OCI-LY1 (cell line): Measurements from ENCODE around the gene CLCN7.

Experiments
- H2AFZ ChIP-seq: fragments of 200-600 bp; sonication (generic), shearing (Covaris generic); 2 replicates; pipeline ENCODE4 v1.6.0; 2014; ENCODE audit warnings: antibody characterized with exemption, mild to moderate bottlenecking, low read length
- H3F3A ChIP-seq: fragments of 200-600 bp; sonication (generic), shearing (Covaris generic); 2 replicates; pipeline ENCODE4 v1.6.0; 2014; ENCODE audit warnings: mild to moderate bottlenecking, antibody characterized with exemption, low read length, moderate library complexity; ENCODE audit not compliant: insufficient read depth
- H3K27ac ChIP-seq: fragments of 200-600 bp; sonication (generic); 2 replicates; pipeline ENCODE4 v1.5.1; 2014; ENCODE audit warnings: low read length, mixed run types, mild to moderate bottlenecking, low read depth; ENCODE audit not compliant: poor library complexity, severe bottlenecking
- H3K27me3 ChIP-seq: fragments of 200-600 bp; sonication (generic); 2 replicates; pipeline ENCODE4 v1.6.0; 2014; ENCODE audit warnings: antibody characterized with exemption, mild to moderate bottlenecking, low read length, moderate library complexity; ENCODE audit not compliant: insufficient read depth
- H3K36me3 ChIP-seq: fragments of 200-600 bp; sonication (generic); 2 replicates; pipeline ENCODE4 v1.6.1; 2014; ENCODE audit warnings: mild to moderate bottlenecking, antibody characterized with exemption, low read length, moderate library complexity, mixed read lengths; ENCODE audit not compliant: insufficient read depth
- H3K4me1 ChIP-seq: fragments of 200-600 bp; sonication (generic); 2 replicates; pipeline ENCODE4 v1.5.1; 2014; ENCODE audit warnings: mild to moderate bottlenecking, low read length, moderate library complexity; ENCODE audit not compliant: insufficient read depth, severe bottlenecking
- H3K4me2 ChIP-seq: fragments of 200-600 bp; sonication (generic), shearing (Covaris generic); 2 replicates; pipeline ENCODE4 v1.6.1; 2014; ENCODE audit warnings: low read length
- H3K4me3 ChIP-seq: fragments of 200-600 bp; sonication (generic); 2 replicates; pipeline ENCODE4 v1.5.1; 2014; ENCODE audit warnings: low read length, low read depth, mild to moderate bottlenecking, mixed read lengths; ENCODE audit not compliant: poor library complexity, severe bottlenecking
- H3K79me2 ChIP-seq: fragments of 200-600 bp; shearing (Covaris generic); 2 replicates; pipeline ENCODE4 v1.6.1; 2016; ENCODE audit warnings: mixed run types, low read length, mixed read lengths; ENCODE audit not compliant: insufficient read depth
- H3K9ac ChIP-seq: fragments of 200-600 bp; sonication (generic), shearing (Covaris generic); 2 replicates; pipeline ENCODE4 v1.6.1; 2014; ENCODE audit warnings: mild to moderate bottlenecking, low read length, mixed read lengths
- H3K9me2 ChIP-seq: fragments of 200-600 bp; sonication (generic), shearing (Covaris generic); 2 replicates; pipeline ENCODE4 v1.6.1; 2014; ENCODE audit warnings: low read depth, mild to moderate bottlenecking, low read length, mixed read lengths
- H3K9me3 ChIP-seq: fragments of 200-600 bp; shearing (Covaris generic); 2 replicates; pipeline ENCODE4 v1.6.1; 2014; ENCODE audit warnings: low read length, mixed read lengths
- H4K20me1 ChIP-seq: fragments of 200-600 bp; sonication (generic), shearing (Covaris generic); 2 replicates; pipeline ENCODE4 v1.6.0; 2016; ENCODE audit warnings: mild to moderate bottlenecking, low read length; ENCODE audit not compliant: insufficient read depth
- EZH2 ChIP-seq: fragments of 200-600 bp; sonication (generic), shearing (Covaris generic); IDR thresholded peaks from 2 replicates; pipeline ENCODE4 v1.8.0; 2017; ENCODE audit warnings: borderline replicate concordance, mixed run types, mild to moderate bottlenecking, antibody characterized with exemption, low read length, moderate library complexity, mixed read lengths
- TF ChIP-seq, protein P1 (sequence below): fragments of 200-600 bp; sonication (generic), shearing (Covaris generic); IDR thresholded peaks from 2 replicates; pipeline ENCODE4 v1.5.1; 2017; ENCODE audit warnings: mild to moderate bottlenecking, antibody characterized with exemption, low read length, moderate library complexity, mixed read lengths

Gene CLCN7

DNA sequence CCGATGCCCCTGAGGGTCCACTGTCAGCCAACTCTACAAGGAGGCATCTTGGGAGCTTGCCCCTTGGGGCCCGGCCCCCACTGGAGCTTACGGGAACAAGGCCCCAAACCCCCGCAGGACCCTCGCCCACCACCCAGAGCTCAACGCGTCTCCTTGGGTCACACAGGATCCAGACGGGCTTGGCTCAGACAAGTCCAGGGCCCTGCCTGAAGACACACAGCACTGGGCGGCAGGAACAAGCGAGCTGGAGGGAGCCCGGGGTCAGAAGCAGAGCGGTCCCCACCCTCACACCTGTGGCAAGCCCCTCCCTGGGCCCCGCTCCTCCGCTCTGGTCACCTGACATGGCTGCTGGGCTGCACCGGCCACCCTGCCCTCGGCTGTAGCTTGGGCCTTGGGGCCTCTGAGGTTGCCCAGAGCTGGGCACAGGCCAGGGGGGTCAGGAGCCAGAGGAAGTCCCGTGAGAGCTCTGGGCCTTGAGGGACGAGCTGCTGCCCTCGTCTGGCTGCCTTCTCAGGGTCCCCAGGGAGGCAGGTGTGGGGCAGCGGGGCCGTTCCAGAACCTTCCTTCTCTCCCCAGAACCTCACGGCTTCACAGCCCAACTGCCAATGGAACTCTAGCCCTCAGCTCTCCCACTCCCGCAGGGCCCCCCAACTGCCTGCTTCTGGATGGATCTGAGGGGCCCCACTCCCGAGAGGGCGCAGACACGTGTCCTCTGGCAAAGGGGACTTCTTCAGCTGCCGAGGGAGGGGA, 30.7 kb downstream of the CLCN7 start, which contains the start of gene CCDC154:
Gene CCDC154, minus strand, starts transcription at position 577 of the 750 bp plus-strand sequence. Its CDS starts 234 bp downstream, at position 343.
- Histone ChIP-seq H3F3A (no peaks in the 10 kb centered on the region), H3K27me3 (peaks cover 16% of the 10 kb centered on the region), H3K27ac (no peak within 1 kb of the TSS), H3K4me2 (no peak within 1 kb of the TSS), H2AFZ (no peak within 1 kb of the TSS), H3K4me1 (peaks cover 4% of the 10 kb centered on the region), H3K36me3 (peaks cover 14% of the 10 kb centered on the region), H3K79me2 (no peaks in the 10 kb centered on the region), H4K20me1 (no peaks in the 10 kb centered on the region), H3K9me2 (no peaks in the 10 kb centered on the region), H3K9ac (no peak within 1 kb of the TSS), H3K9me3 (no peaks in the 10 kb centered on the region), H3K4me3 (no peak within 1 kb of the TSS)
- TF ChIP-seq, protein P1, sequence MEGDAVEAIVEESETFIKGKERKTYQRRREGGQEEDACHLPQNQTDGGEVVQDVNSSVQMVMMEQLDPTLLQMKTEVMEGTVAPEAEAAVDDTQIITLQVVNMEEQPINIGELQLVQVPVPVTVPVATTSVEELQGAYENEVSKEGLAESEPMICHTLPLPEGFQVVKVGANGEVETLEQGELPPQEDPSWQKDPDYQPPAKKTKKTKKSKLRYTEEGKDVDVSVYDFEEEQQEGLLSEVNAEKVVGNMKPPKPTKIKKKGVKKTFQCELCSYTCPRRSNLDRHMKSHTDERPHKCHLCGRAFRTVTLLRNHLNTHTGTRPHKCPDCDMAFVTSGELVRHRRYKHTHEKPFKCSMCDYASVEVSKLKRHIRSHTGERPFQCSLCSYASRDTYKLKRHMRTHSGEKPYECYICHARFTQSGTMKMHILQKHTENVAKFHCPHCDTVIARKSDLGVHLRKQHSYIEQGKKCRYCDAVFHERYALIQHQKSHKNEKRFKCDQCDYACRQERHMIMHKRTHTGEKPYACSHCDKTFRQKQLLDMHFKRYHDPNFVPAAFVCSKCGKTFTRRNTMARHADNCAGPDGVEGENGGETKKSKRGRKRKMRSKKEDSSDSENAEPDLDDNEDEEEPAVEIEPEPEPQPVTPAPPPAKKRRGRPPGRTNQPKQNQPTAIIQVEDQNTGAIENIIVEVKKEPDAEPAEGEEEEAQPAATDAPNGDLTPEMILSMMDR, result no peak
- TF ChIP-seq EZH2, result no peak

DNA sequence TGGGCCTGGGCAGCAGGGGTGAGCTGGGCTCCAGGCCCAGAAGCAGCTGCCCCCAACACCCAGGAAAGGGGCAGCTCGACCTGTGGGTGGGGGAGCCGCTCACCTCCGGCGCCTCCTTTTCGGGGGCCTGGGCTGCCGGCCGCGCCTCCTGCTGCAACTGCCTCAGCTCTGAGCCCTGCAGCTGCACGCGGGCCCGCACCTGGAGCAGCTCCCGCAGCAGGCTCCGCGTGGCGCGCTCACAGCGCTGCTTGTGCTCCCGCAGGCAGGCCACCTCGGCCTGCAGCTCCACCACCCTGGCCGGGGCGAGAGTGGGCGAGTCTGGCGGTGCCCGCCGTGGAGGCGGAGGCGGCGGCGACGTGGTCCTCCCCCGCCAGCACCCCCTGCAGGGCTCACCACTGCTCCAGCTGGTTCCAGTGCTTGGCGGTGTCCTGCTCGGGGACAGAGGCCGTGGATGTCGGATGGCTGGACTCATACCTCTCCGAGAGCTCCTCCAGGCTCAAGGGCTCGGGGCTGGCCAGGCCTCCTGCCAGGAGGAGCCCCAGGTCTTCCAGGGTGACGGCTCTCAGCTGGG, 31.3 kb downstream of the CLCN7 start:
- Histone ChIP-seq H3F3A (no peaks in the 10 kb centered on the region), H4K20me1 (no peaks in the 10 kb centered on the region), H3K4me1 (peaks cover 4% of the 10 kb centered on the region), H3K4me3 (no peak overlapping the region), H3K79me2 (no peaks in the 10 kb centered on the region), H3K9ac (no peak overlapping the region), H3K27me3 (peaks cover 16% of the 10 kb centered on the region), H2AFZ (no peak overlapping the region), H3K9me3 (no peaks in the 10 kb centered on the region), H3K9me2 (no peaks in the 10 kb centered on the region), H3K27ac (no peak overlapping the region), H3K36me3 (peaks cover 14% of the 10 kb centered on the region), H3K4me2 (no peak overlapping the region)
- TF ChIP-seq, protein P1, result no peak
- no peak for TF ChIP-seq EZH2

- Histone ChIP-seq H3K27ac (no peak overlapping the region), H3K9ac (no peak overlapping the region), H3K4me3 (no peak overlapping the region), H3K9me2 (no peaks in the 10 kb centered on the region), H3K9me3 (no peaks in the 10 kb centered on the region), H3K79me2 (no peaks in the 10 kb centered on the region), H3K27me3 (peaks cover 16% of the 10 kb centered on the region), H4K20me1 (no peaks in the 10 kb centered on the region), H3K36me3 (peaks cover 9% of the 10 kb centered on the region), H3F3A (no peaks in the 10 kb centered on the region), H2AFZ (no peak overlapping the region), H3K4me1 (peaks cover 4% of the 10 kb centered on the region), H3K4me2 (no peak overlapping the region)
- no peak for TF ChIP-seq EZH2
- TF ChIP-seq, protein P1, result no peak
Measured at GRCh38 chr16:1442697-1443096, 32.1 kb downstream of the CLCN7 start.
